GM23338 (cell line): Measurements from ENCODE around the gene NINJ2.
A peak's percentile ranks its signal among the peaks of the same experiment; 100 is the strongest.

ENCODE experiments used
- CTCF ChIP-seq, 2 experiments: fragments of 200-600 bp in 1 of 2; sonication (generic) in 1 of 2; conservative IDR thresholded peaks; 2 replicates each; pipeline versions ENCODE4 v1.5.1 to v1.6.1; 2016 to 2017; ENCODE audit warnings: antibody characterized with exemption in 2 of 2, low read depth in 2 of 2, mild to moderate bottlenecking in 2 of 2, moderate library complexity in 1 of 2
- EZH2phosphoT487 ChIP-seq: fragments of 200-600 bp; sonication (generic); IDR thresholded peaks from one replicate; pipeline ENCODE4 v1.8.1; 2018; ENCODE audit warnings: antibody characterized with exemption; ENCODE audit not compliant: unreplicated experiment

DNA sequence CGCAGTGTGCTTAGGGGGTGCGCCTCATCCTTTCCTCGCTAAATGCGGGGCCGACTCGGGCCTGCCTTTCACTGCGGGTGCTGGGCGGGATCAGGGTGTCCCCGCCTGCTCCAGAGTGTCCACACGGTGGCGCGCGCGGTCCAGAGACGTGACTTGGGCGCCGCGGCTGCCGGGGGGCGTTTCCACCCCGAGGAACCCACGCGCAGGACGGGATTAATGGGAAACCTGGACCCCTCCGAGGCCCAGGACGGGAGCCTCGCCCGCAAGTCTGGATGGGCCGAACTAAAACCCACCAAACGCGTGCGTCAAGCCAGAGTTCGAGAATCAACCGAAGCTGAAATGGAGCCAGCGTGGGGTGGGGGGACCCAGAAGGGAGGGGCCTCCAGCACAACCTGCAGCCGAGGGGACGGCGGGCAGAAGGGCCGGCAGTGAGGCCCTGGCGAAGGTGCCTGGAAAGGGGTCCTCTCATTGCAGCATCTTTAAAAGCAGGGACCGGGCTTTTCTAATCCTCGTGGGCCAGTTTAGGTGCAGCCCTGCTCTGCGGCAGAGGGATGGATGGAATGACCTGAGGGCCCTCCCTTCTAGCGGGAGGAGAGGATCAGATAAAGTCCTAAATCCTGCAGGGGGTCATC is 93.3 kb downstream of the NINJ2 start:
- TF ChIP-seq CTCF (conservative IDR thresholded peaks at IDR 0.05; ENCODE audit: low read depth in 2 of 2) = peak; percentile 80 to 93
- no peak for TF ChIP-seq EZH2phosphoT487
